Heart right ventricle (tissue), 16 donors: ENCODE measurements around the gene ATF4. TPM values are rescaled to one million over a fixed set of nuclear protein-coding genes. Genes with fewer than 3 reads are reported as not detected.
A peak's percentile ranks its signal among the peaks of the same experiment; 100 is the strongest.

Experiments
- ATAC-seq, 8 donors: fragments of 200-7000 bp; cut with Tn5 transposase; one replicate each; pipeline ENCODE4 v1.9.1; 2020; ENCODE audit warnings: mild to moderate bottlenecking in 8 of 8, moderate library complexity in 8 of 8, moderate number of reproducible peaks in 1 of 8
- DNase-seq, 2 donors: peaks; one replicate each; pipeline ENCODE4 v3.0.0-alpha.2; 2020
- H3K27ac ChIP-seq, 10 donors: fragments of 200-600 bp; sonication (generic) in 2 of 10; one replicate each; pipeline versions ENCODE4 v1.5.0 to v1.8.0; 2020 to 2022; ENCODE audit warnings: mild to moderate bottlenecking in 3 of 10
- H3K27me3 ChIP-seq, 7 donors: fragments of 200-600 bp; one replicate each; pipeline ENCODE4 v1.8.0; 2021 to 2022; ENCODE audit warnings: mild to moderate bottlenecking in 2 of 7
- H3K36me3 ChIP-seq, 9 donors: fragments of 200-600 bp; sonication (generic) in 1 of 9; one replicate each; pipeline versions ENCODE4 v1.5.0 to v1.8.0; 2020 to 2022; ENCODE audit warnings: mild to moderate bottlenecking in 2 of 9
- H3K4me1 ChIP-seq, 9 donors: fragments of 200-600 bp; sonication (generic) in 1 of 9; one replicate each; pipeline versions ENCODE4 v1.5.0 to v1.8.0; 2020 to 2022; ENCODE audit warnings: mild to moderate bottlenecking in 4 of 9
- H3K4me3 ChIP-seq, 10 donors: fragments of 200-600 bp; sonication (generic) in 2 of 10; one replicate each; pipeline versions ENCODE4 v1.5.0 to v1.8.0; 2020 to 2022; ENCODE audit warnings: mild to moderate bottlenecking in 7 of 10, moderate library complexity in 2 of 10
- H3K9me3 ChIP-seq, 11 donors: fragments of 200-600 bp in 10 of 11; sonication (generic) in 2 of 11; one replicate each; pipeline versions ENCODE4 v1.5.0 to v1.8.0; 2013 to 2022; ENCODE audit warnings: mild to moderate bottlenecking in 2 of 11, control low read depth in 1 of 11, moderate library complexity in 1 of 11
- CTCF ChIP-seq, 9 donors: fragments of 200-600 bp; sonication (generic) in 2 of 9; IDR thresholded peaks; one replicate each; pipeline versions ENCODE4 v1.5.0 to v1.8.0; 2021 to 2022; ENCODE audit warnings: antibody characterized with exemption in 9 of 9, mild to moderate bottlenecking in 5 of 9, moderate library complexity in 1 of 9
- WGBS, 2 donors: extraction: QIAGEN DNeasy Blood & Tissue Kit; methylation state at CpG; one replicate each; pipeline ENCODE4 v1.1.7; 2013; ENCODE audit warnings: inconsistent platforms in 1 of 2; 5-methylcytosine and 5-hydroxymethylcytosine counted together
- intact Hi-C, 10 donors: fragments of 100-400 bp; cut with DNase I; formaldehyde crosslinking; loops; one replicate each; pipeline versions ENCODE4 v1.11.1 to v1.14.2; 2022
- polyA plus RNA-seq, 2 donors: library from polyadenylated mRNA; stranded (reverse); fragments of 200-250 nt; gene quantifications; one replicate each; pipeline ENCODE4 v1.2.3, GENCODE V29; 2013
- total RNA-seq, 10 donors: library from RNA; stranded (reverse); fragmentation: NEBNext Ultra II Directional in 3 of 10; extraction: Animal tissue kit (Norgen Biotek cat#: 25700) in 3 of 10; gene quantifications; one replicate each; pipeline versions ENCODE4 v1.2.1 to v1.2.4, GENCODE V29; 2021 to 2023
- donor health status: Arrhythmogenic right ventricular cardiomyopathy.
- donor health status: ischemic (EF 13 %, LVEDD 7.1; RV severe dilation, severe dysfunction).
- donor health status: healthy with polysubstance abuse.
- donor health status: DM: no; HTN: yes; CAD: no.
- donor health status: DM: no; HTN: no; CAD: no.
- donor health status: ischemic (EF 25% LVEDD 6.9; RV normal size, moderate dysfunction).
- donor health status: ischemic (EF 25% LVEDD 5.7; RV mildly dilated, moderate dysfunction).
- donor health status: healthy.
- donor health status: DM: yes; HTN: yes; CAD: no.
- donor health status: Ischemic cardiomyopathy.
- donor health status: ischemic (EF 35%, LVEDD 5.7; RV mildly dilated, moderate dysfunction).
- donor health status: nonischemic (EF 11% LVEDD 7.7; RV severe dilation, severe dysfunction).
- donor health status: DM: yes; HTN: yes; CAD: no.
- donor health status: PGD.
- donor health status: ischemic (EF 29% LVEDD 5.4; RV normal size, mild dysfunction).
- donor health status: nonischemic (EF 23%, LVEDD 6.1; RV moderate dilation, normal function).

Gene ATF4
- total and polyA plus RNA-seq, 12 donors, result 95.2 to 637 (median 161) TPM

DNA sequence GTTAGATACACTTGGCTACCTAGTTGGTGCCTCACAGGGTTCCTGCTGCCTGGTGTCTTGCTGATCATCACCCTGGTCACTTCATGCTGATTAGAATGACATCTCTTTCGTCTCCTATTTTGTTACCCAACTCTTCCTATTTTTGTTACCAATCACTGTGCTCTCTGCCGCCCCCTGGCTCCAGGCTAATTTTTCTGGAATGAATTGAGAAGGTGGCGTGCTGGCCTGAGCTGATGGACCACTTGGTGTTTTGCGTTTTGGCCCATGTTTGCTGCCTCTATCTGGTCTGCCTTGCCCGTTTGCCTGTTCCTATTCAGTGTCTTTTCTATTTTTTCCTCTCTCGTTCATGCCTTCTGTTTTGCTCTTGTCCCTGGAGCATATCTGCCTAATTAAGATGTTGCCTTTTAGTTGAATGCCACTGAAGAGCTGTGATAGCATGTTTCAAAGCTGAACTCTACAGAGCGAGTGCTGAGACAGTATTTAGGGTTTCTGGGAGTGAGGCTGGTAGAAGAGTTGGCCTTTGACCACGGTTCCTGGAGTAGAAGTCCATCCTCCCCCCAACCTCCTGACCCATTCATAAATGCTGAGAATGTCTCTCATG is 5.9 kb upstream of the ATF4 start:
- 45 to 46% methylated on average over 8 of the region's 8 CpGs for WGBS, 2 donors
- Histone ChIP-seq H3K9me3 (no peaks in the 10 kb centered on the region), H3K4me1 (peaks cover 5 to 34% (median 21%) of the 10 kb centered on the region in 9 donors), H3K36me3 (peaks cover 0 to 82% (median 51%) of the 10 kb centered on the region in 9 donors), H3K27ac (peak overlapping the region in 1 of 10 donors; percentile 44), H3K27me3 (no peaks in the 10 kb centered on the region), H3K4me3 (no peak overlapping the region)
- DNase-seq (peak in 1 of 2 donors; percentile 64), ATAC-seq (peak in 5 of 8 donors; percentile 6 to 48 (median 27))
- intact Hi-C loops, result loop anchor here in 3 of 10 donors (5.0 to 10.0 kb wide), 4 partner anchors 72 to 347 kb away; no protein-coding TSS in a partner anchor
- peak; percentile 56 to 81 (median 79) for TF ChIP-seq CTCF (IDR thresholded peaks at IDR 0.05)

DNA sequence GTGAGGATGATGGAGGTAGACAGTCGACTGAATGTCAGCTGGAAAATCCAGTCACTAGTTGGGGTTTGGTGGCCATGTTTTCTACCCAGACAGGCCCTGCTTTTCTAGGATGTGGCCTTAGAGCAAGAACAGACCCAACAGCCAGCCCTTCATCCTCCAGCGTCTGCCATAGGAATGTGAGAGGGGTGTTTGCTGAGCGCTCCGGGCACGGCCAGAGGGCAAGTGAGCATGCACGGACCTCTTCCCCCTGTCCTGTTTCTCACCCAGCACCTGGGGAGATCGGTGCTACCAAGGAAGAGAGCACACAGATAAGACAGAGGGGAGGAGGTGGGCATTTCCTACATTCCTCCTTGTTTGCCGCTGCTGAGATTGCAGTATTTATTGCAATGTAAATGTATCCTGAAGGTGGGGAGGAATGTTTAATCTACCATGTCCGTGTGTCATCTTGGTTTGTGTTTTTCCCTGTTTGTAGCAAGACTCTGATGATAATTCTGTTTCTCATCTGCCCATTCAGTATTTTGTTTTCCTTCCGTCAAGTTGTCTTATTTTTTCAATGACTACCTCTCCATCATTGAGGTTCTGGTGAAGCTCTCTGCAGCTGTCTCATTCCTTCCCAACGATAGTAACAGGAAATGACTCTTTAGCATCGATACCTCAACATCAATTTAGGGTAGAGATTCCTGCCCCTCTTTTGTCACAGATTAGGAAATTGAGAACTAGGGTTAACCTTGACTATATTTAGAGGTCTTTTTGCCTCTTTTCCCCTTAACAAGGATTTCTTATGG is 4.9 kb upstream of the ATF4 start:
- intact Hi-C loops, result loop anchor here in 3 of 10 donors (5.0 to 10.0 kb wide), 3 partner anchors 53 to 118 kb away; partner anchors contain the start of gene TAB1 (in 1 of the 3)
- Histone ChIP-seq H3K9me3 (no peaks in the 10 kb centered on the region), H3K27ac (no peak overlapping the region), H3K4me1 (peaks cover 5 to 29% (median 21%) of the 10 kb centered on the region in 9 donors), H3K4me3 (no peak overlapping the region), H3K27me3 (no peaks in the 10 kb centered on the region), H3K36me3 (peaks cover 0 to 72% (median 42%) of the 10 kb centered on the region in 9 donors)
- WGBS, 2 donors, result 87 to 88% methylated on average over 12 of the region's 12 CpGs
- TF ChIP-seq CTCF (IDR thresholded peaks at IDR 0.05), result no peak
- DNase-seq, result no peak
- ATAC-seq, result no peak

DNA sequence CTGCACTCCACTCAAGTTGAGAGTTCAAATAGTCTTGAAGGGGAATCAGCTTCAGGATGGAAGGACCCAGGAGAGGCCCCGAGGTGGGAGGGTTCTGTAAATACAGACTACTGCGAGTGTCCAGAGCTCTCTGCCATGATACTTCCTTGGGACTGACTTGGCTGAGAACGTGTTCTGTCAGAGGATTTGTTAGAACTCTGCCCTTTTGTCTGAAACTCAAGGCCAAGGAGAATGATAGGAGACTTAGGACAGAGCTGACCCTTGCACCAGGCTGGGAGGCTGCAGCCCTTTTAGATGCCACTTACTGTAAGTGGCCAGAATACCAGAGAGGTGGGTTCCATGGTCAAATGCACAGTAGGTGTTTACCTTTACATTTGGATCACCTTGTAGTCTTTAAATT is 2.9 kb upstream of the ATF4 start:
- no peak for ATAC-seq
- H3K27me3 ChIP-seq, result no peaks in the 10 kb centered on the region
- peak overlapping the region in 1 of 10 donors; percentile 100 for H3K27ac ChIP-seq
- no peak for DNase-seq
- no peak for TF ChIP-seq CTCF (IDR thresholded peaks at IDR 0.05)
- 78 to 85% methylated on average over 3 of the region's 3 CpGs for WGBS, 2 donors
- H3K9me3 ChIP-seq, result no peaks in the 10 kb centered on the region
- H3K4me1 ChIP-seq, result peaks cover 5 to 40% (median 33%) of the 10 kb centered on the region in 9 donors
- intact Hi-C loops, result loop anchor here in 3 of 10 donors (5.0 to 10.0 kb wide), 3 partner anchors 55 to 120 kb away; partner anchors contain the start of gene TAB1 (in 1 of the 3)
- no peak overlapping the region for H3K4me3 ChIP-seq
- peaks cover 0 to 69% (median 39%) of the 10 kb centered on the region in 9 donors for H3K36me3 ChIP-seq

GRCh38 chr22:39518144-39518786 is 2.1 kb upstream of the ATF4 start:
- H3K9me3 ChIP-seq, result no peaks in the 10 kb centered on the region
- ATAC-seq (no peak), DNase-seq (no peak)
- H3K27ac ChIP-seq, result peak overlapping the region in 6 of 10 donors; percentile 97 to 100 (median 100)
- H3K4me1 ChIP-seq, result peaks cover 11 to 48% (median 41%) of the 10 kb centered on the region in 9 donors
- no peak for TF ChIP-seq CTCF (IDR thresholded peaks at IDR 0.05)
- no peaks in the 10 kb centered on the region for H3K27me3 ChIP-seq
- intact Hi-C loops, result loop anchor here in 3 of 10 donors (2.0 to 10.0 kb wide), 4 partner anchors 15 to 121 kb away; partner anchors contain the start of genes MIEF1 (in 1 of the 3) and TAB1 (in 1 of the 3)
- WGBS, 2 donors, result 51 to 60% methylated on average over 5 of the region's 5 CpGs
- peak overlapping the region in 1 of 10 donors; percentile 95 for H3K4me3 ChIP-seq
- peaks cover 0 to 69% (median 41%) of the 10 kb centered on the region in 9 donors for H3K36me3 ChIP-seq
